KG1 (cell line): ENCODE measurements around the gene SPDYA.
"Not testable (repeated sequence)": the region's sequence is repeated elsewhere in the genome, so short reads cannot be mapped to it uniquely, and the experiment has no call there.

Experiments
- DNase-seq: peaks from one replicate; lab custom pipeline; 2025; lab: John Stamatoyannopoulos, UW

SPDYA gene

DNA sequence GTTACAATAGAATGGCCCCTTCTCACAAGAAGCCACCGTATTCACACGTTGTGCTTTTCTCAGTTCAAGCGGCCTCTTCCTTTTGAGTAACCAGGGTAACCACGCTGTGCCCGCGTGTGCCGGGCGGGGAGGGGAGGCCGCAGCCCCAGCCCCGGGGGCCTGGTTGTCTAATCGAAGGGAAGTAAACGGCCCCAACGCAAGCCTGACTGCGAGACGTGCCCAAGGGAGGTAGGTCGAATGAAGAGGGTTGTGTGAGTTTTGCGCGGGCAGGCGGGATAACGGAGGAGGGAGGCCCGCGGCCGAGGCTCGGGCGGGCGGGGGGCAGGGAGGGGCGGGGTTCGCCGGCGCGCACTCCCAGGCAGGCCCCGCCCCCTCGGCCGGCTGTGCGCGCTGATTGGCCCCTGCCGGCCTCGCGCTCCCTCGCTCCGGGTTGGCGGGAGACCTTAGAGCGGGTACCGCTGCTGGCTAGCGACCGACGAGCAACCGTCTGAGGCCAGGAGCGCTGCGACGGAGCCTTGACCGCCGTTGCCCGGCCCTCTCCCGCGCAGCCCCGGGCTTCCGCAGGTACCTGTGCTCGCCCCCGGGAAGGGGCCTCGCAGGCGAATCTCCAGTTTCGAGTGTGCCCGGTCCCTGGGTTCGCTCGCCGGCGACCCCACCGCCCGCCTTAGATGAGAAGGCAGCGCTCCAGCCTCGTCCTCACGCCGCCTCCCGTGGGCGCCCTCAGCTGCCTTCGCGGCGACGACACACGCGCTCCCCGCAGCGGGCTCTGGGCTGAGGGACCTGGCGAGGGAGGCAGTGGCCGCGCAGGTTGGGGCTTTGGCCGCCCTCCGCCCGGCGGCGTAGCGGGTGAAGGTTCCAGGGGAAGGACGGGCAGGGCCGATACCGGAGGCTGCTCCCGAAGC is at the start of gene SPDYA:
TSS of gene SPDYA (plus strand) at position 451 of the 902 bp plus-strand sequence. CDS start 5,181 bp downstream, outside the sequence.
- no peak for DNase-seq

DNA sequence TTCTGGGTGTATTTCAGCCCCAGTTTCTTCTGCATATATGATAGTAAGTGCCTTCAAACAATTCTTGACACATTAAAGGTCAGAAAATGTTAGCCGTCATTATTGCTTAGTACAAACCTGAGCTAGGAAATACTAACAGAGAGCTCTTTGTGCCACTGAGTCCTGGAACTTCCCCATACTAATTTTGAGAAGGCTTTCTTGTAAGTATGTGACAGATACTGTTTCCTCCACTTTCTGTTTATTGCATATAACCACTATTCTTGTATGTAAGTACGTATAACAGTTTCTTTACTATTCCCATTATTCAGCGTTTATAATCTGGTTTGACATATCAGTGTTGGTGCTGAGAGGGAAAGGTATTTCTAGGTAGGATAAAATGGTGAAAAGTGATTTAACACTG is 49.2 kb upstream of the SPDYA start:
- no peak for DNase-seq

DNA sequence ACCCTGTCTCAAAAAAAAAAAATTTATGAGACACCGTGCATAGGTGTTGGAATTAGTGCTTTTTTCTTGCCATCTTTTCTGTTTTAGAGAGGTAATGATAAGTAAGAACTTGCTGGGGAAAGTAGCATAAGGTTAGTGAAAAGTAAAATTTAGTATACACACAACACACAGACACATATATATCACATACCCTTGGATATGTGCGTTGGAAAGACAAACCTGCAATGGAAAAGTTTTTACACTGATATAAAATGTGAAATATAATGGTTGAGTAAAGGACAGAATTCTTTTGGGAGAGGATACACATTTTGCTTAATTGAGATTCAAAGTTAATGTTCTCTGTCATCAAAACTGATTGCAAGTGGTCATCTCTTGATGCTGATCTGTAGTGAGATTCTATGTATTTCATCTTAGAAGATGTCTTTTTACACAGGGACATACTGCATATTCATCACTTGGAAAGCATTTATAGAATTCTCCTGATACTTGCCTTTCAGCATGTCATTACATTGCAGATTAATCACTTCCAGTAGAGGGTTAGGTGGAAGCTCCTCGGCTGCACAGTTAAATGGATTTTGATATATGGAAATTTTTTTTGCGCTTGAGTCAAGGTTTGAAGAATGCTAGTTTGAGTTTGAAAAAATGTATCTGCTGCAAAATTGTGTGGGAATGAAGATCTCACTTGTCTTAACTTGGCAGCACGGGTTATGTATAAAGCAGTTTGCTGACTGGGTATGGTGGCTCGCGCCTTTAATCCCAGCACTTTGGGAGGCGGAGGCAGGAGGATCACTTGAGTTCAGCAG is 45.5 kb upstream of the SPDYA start:
- DNase-seq = no peak

DNA sequence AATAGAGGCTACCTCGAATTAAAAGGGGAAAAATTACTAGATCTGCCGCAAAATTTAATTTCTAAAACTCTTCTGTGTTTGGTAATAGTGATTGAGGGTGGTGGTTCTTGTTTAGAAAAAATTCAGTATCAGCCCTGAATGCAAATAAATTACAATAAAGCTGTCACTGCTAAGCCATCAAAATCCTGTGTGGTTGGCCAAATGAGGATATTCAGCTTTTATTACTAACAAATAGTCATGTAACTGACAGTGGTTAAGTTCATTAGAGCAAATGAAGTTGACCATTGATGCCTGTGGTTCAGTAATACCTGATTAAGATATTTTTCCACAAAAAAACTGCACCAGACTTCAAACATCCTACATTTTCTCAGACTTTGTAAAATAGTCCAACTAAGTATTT is 44.6 kb upstream of the SPDYA start:
- DNase-seq = no peak

DNA sequence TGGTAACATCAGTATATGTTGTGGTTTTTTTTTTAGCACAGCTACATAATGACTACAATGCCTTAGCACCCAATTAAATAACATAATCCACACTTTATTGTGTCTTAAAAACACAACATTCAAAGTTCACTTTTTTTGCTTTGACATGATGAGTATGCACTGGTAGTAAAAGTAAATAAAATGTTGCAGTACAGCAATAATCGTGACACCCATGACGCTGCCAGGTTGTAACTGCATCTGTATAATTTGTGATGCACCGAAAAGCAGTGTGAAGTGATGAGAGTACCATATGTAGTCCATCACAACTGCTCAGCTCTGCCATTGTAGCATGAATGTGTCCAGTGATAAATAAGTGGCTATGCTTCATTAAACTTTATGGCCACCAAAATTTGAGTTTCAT is 43.3 kb upstream of the SPDYA start:
- no peak for DNase-seq

DNA sequence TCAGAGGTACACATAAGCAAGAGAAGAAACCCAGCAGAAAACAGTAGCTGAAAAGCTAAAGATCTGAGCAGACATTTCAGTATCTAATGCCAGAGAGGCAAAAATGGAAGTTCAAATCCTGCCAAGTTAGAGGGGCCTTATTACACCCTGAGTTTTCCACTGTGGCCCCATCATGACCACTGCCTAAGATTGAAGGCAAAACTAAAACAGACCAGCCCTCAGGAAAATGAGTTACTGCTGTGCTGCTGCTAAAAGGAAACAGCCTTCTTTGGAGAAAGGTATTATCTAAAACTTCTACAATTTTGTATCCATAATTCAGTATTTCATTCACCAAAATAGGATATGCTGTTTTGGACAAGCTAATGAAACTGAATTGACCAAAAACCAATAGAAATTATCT is 42.2 kb upstream of the SPDYA start:
- no peak for DNase-seq

DNA sequence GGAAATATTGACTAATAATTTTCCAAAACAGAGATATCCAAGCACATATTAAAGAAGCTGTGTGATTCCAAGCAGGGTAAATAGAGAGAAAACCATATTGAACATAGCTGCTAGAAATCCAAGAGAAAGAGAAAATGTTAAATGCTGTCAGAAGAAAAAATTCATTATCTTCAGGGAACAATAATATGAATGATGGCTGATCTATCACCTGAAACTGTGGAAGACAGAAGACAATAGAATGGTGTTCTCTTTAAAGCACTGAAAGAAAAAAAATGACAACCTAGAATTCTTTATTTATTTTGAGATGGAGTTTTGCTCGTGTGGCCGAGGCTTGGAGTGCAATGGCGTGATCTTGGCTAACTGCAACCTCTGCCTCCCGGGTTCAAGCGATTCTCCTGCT is 41.7 kb upstream of the SPDYA start:
- no peak for DNase-seq

DNA sequence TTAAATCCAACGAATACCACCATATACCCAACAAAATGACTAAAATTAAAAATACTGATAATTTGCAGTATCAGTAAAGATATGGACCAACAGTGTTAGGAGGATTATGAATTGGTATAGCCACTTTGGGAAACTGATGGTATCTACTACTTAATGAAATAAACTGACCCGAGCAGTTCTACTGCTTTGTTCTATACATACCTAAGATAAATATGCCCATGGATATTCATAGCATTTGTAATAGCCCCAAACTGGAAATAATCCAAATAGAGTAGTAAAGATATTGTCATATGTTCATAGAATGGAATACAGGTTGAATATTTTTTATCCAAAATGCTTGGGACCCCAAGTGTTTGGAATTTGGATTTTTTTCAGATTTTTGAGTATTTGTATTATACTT is 38.3 kb upstream of the SPDYA start:
- no peak for DNase-seq

DNA sequence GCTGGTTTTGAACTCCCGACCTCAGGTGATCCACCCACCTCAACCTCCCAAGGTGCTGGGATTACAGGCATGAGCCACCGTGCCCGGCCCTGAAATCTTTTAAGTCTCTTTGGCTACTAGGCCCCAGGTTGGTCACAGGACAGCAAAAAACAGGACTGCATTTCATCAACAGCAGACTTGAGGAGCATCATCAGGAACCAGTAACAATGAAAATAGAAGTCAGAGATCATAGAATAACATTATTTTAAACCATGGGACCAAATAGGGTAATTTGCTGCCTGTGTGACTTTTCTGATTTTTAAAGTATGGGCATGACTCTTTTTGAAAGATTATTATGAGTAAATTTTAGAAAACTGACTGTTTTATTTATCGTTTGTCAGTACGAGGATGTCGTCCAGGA is 34.2 kb upstream of the SPDYA start:
- DNase-seq = no peak

DNA sequence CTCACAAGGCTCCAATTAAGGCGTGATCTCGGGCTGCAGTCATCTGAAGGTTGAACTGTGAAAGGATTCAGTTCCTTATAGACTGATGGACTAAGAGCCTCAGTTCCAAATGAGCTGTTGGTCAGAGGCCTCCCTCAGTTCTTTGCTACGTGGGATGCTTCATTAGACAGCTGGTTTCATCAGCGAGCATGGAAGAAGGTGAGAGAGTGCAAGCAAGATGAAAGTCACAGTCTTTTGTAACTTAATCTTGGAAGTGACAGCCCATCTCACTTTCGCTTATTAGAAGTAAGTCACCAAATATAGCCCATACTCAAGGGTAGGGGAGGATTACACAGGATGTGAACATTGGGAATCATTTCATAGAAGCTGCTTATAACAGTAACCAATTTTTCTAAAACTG is 32.2 kb upstream of the SPDYA start:
- DNase-seq = no peak

DNA sequence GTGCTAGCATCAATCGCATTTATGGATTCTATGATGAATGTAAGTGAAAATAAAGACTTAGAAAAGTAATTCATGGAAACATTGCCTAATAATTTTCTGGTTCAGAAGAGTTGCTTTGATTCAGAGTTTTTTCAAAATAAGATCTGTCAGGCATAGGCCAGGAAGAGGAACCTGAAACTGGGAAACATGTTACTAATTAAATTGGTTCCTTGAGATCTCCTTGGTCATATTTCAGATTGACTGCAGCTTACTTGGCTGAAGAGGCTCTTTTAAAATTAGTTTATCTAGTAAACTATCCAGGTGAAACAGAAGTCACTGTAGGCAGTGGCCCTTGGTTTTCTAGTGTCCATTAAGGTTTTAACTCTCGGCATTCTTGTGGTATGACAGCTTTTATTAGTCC is 31.6 kb upstream of the SPDYA start:
- no peak for DNase-seq

DNA sequence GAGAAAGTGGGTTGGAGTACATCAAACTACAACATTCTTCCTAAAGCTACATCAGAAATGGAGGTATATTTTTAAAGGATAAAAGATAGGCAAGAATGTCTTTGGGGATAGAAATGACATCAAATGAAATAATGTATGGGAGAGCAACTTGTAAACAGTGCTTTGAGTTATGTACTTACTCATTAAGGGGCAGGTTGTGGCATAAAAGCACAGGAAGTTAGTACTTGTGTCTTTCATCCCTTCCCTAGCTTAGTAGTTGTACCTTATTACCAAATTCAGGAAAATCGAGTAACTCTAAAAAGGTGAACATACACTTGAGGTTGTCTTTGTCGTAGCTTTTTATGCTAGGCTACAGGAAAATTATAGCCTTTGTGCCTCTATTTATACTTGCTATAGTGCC is 30.1 kb upstream of the SPDYA start:
- no peak for DNase-seq

DNA sequence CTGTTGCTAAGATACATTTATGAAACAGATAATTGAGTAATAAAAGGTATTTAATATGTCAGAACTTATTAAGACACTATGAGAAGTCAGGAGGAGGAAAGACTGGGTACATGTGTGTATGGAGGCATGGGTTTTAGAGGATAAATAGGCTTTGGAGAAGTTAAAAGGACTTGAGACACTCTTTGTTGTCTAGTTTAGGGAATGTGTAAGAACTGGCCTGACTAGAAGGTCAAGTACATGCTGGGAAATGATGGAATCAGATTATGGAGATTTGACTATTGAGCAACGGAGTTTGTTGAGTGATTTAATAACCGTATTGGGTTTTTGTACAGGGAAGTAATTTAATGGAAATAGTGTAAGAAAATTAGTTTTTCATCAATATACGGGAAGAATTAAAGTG is 28.2 kb upstream of the SPDYA start:
- no peak for DNase-seq

DNA sequence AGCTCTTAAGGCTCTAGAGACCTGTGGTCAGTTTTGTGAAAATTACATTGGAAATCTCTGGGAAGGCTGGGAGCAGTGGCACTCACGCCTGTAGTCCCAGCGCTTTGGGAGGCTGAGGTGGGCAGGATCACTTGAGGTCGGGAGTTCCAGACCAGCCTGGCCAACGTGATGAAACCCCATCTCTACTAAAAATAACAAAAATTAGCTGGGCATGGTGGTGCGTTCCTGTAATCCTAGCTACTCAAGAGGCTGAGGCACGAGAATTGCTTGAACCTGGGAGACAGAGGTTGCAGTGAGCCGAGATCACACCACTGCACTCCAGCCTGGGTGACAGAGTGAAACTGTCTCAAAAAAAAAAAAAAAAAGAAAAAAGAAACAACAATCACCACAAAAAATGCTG is 26.1 kb upstream of the SPDYA start:
- not testable (repeated sequence) for DNase-seq

DNA sequence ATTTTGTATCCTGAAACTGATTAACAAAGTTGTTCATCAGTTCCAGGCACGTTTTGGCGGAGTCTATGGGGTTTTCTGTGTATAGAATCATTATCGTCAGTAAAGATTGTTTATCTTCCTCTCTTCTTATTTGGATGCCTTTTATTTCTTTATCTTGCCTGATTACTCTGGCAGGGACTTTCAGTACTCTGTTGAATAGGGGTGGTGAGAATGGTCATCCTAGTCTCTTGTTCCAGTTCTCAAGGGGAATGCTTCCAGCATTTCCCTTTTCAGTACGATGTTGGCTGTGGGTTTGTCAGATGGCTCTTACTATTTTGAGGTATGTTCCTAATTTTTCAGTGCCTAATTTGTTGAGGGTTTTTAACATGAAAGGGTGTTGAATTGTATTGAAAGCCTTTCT is 14.0 kb upstream of the SPDYA start:
- DNase-seq = no peak

DNA sequence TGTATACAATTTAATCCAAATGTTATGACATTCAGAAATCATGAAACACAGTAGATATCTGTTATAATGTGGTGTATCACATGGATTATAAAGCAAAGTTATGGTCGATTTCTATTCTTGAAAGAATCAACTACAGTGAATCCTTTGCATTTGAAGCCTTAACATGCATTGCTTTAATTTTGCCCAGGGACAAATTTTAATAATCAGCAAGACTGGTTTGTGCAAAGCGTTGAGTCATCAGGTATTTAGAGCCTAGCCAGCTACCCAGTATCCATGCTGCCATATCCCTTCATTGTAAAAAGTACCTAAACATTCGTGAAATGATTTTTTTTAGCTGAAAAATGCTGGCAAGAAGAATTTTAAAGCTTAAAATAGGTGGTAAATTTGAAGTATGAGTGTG is 8.9 kb upstream of the SPDYA start:
- no peak for DNase-seq

DNA sequence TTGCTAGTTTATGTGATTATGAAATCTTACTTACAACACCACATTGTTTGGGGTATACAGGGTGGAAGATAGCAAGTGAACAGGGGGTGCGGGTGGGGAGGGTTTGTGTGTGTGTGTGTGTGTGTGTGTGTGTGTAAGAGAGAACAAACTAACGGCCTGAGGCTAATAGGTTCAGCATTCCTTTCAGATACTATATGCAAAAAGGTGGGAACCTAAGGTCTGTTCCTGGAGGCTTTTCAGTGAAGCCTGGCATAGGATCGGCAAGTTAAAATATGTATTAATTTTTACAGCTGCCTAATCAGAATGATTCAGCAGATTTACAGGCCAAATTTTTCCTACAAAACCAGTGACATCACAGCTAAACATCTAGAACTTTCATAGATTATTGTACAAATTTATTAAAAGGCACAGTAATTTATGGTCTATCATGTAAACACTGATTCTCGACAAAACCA is 7.6 kb upstream of the SPDYA start:
- no peak for DNase-seq

DNA sequence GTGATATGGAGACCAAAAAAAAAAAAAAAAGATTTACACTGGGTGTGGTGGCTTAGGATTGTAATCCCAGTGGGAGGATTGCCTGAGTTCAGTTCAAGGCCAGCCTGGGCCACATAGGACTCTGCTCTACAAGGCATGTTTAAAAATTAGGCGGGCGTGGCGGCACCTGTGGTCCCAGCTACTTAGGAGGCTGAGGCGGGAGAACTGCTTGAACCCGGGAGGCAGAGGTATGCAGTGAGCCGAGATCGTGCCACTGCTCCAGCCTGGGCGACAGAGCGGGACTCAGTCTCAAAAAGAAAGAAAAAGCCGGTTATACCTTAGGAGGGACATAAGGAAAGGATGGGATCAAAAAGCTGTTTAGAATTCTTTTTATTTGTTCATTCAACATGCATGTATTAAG is 707 bp upstream of the SPDYA start:
- no peak for DNase-seq

DNA sequence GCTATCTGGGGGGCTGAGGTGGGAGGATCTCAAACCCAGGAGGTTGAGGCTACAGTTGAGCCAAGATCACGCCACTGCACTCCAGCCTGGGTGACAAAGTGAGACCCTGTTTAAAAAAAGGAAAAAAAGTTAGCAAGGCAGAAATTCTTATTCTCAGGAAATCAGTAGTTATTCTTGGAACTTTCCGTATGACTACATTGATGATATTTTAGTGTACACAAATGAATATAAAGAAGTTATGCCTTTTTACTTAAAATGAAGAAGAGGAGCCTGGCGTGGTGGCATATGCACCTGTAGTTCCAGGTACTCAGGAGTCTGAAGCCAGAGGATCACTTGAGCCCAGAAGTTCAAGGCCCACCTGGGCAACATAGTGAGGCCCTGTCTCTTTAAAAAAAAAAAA is 7.4 kb downstream of the SPDYA start:
- no peak for DNase-seq

DNA sequence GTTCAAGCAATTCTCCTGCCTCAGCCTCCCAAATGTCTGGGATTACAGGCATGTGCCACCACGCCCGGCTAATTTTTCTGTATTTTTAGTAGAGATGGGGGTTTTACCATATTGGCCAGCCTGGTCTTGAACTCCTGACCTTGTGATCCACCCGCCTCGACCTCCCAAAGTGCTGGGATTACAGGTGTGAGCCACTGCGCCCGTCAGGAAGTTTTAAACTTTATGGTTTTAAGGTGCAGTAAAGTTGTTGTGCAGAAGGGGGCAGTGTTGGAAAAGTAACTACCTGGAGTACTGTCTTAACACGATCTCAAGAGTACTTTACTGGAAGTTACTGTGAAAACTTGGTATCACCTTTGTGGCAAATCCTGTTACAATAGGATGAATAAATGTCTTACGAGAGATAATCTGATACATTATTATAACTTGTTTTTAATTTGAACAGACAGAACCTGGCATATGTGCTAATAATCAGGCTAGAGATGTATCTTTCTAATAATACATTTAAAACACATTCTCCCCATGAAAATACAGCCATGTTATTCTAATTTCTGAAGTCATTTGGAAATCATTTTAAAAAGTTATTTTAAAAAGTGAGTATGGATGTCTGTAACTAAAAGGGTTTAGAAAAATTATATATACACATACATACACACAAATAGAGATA is 10.8 kb downstream of the SPDYA start:
- DNase-seq = peak; percentile 31

DNA sequence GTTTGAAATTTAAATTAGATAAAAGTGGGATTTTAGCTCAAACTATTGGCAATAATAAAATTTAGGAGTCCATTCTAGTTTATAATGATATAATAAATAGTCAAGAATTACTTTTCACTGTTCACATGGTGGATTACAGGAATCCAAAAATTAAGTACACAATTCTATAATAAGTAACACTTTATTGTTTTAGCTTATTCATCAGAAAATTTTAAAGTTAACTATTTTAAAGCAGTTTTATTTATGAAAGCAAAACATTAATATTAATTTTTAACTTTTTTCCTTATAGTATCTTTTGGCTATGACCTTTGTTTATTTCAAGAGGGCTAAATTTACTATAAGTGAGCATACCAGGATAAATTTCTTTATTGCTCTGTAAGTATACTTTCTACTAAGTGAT is 11.4 kb downstream of the SPDYA start:
- no peak for DNase-seq

DNA sequence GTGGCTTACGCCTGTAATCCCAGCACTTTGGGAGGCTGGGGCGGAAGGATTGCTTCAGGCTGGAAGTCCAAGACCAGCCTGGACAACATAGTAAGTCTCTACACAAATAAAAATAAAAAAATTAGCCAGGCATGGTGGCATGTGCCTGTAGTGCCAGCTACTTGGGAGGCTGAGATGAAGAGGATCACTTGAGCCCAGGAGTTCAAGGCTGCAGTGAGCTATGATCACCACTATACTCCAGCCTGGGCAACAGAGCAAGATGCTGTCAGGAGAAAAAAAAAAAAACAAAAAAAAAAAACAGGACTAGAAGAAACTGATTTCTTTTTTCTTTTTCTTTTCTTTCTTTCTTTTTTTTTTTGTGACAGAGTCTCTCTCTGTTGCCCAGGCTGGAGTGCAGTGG is 13.6 kb downstream of the SPDYA start:
- no peak for DNase-seq

DNA sequence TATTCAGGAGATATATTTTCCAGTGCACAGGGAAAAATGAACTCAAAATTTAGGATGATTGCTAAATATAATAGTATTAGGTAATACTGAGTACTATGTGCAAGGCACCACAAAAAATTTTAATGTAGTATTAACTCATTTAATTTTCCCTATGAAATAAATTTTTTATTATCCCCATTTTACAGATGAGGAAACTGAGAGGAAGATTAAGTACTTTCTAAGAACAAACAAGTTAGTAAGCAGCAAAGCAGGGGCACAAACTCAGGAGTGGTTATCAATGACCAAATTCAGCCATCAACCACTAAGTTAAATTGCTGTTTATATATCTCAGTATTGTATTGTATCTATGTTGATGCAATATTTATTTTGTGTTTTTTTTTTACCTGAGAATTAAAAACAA is 14.2 kb downstream of the SPDYA start:
- DNase-seq = no peak
